Fibroblast of mammary gland (primary cell): Measurements from ENCODE around the gene SPRR1B.
"Not testable (repeated sequence)": the region's sequence is repeated elsewhere in the genome, so short reads cannot be mapped to it uniquely, and the experiment has no call there.

Source experiments
- DNase-seq: peaks from one replicate; pipeline ENCODE4 v3.0.0-alpha.2; 2010; ENCODE audit warnings: low read depth
- H3K4me3 ChIP-seq: 2 replicates; pipeline ENCODE4 v1.5.1; 2011; ENCODE audit warnings: low read depth, mild to moderate bottlenecking, low read length, moderate library complexity; ENCODE audit not compliant: control insufficient read depth
- CTCF ChIP-seq: conservative IDR thresholded peaks from 2 replicates; pipeline ENCODE4 v1.5.1; 2011; ENCODE audit warnings: low read depth, low read length, inconsistent platforms; ENCODE audit not compliant: control insufficient read depth, insufficient read depth

The SPRR1B gene

GRCh38 chr1:153040950-153041631, 10.1 kb downstream of the SPRR1B start, which contains the start of gene SPRR2D:
Gene SPRR2D (minus strand): TSS chr1:153041120. CDS start chr1:153040346, 774 bp downstream.
- DNase-seq: no peak
- H3K4me3 ChIP-seq: no peak within 1 kb of the TSS
- no peak for TF ChIP-seq CTCF

- DNase-seq: no peak
- H3K4me3 ChIP-seq: no peak overlapping the region
- no peak for TF ChIP-seq CTCF
Observed at GRCh38 chr1:153049211-153049610, 18.2 kb downstream of the SPRR1B start.

- not testable (repeated sequence) for H3K4me3 ChIP-seq, DNase-seq
Observed at GRCh38 chr1:153056111-153056510, 25.1 kb downstream of the SPRR1B start.

- TF ChIP-seq CTCF: no peak
- no peak within 1 kb of the TSS for H3K4me3 ChIP-seq
- no peak for DNase-seq
Observed at GRCh38 chr1:153057375-153057774, 26.4 kb downstream of the SPRR1B start, which contains the start of gene SPRR2A. Gene SPRR2A (minus strand): TSS chr1:153057512. CDS start chr1:153056735, 777 bp downstream.

GRCh38 chr1:153058154-153058553, 27.2 kb downstream of the SPRR1B start:
- no peak for TF ChIP-seq CTCF
- no peak overlapping the region for H3K4me3 ChIP-seq
- no peak for DNase-seq

GRCh38 chr1:153058826-153059784, 28.1 kb downstream of the SPRR1B start:
- no peak overlapping the region for H3K4me3 ChIP-seq
- DNase-seq: no peak
- TF ChIP-seq CTCF: no peak

GRCh38 chr1:153070243-153070642, 39.2 kb downstream of the SPRR1B start:
- DNase-seq: no peak
- no peak overlapping the region for H3K4me3 ChIP-seq
- TF ChIP-seq CTCF: no peak
